Measurements from ENCODE around the gene OPCML. TPM values are rescaled to one million over a fixed set of nuclear protein-coding genes. Genes with fewer than 3 reads are reported as not detected.

OPCML gene
- total and polyA plus RNA-seq, 2 experiments from 2014 or later = 1.2 to 4.4 TPM

DNA sequence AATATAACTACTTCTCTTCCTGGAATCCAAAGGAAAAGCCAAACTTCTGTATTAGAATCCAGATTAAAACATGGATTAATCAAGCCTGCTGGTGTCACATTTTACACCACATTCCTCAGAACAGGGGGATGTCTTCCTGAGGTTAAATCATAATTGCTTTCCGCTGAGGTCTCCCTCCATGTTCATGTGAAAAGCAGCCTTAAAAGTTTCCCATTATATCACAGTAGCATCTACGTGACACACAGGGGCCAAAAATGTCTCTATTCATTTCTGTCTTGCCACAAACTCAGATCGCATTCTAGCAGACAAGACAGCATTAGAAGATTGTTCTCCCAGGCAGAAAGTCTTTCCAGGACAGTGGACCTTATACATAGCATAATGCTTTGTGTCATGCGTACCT is 788.7 kb downstream of the OPCML start (continued):
- TF ChIP-seq EZH2phosphoT487 (IDR thresholded peaks at IDR 0.05; ENCODE audit: unreplicated experiment) = no peak
- no peak for TF ChIP-seq JUNB (IDR thresholded peaks at IDR 0.05; ENCODE audit: unreplicated experiment)
- no peak for TF ChIP-seq POLR2AphosphoS5 (IDR thresholded peaks at IDR 0.05; ENCODE audit: low read depth)
- TF ChIP-seq ZNF114 (CRISPR knock-in tag; IDR thresholded peaks at IDR 0.05) = no peak
- no peak for TF ChIP-seq CREB1 (CRISPR knock-in tag; IDR thresholded peaks at IDR 0.05; ENCODE audit: low read depth)
- TF ChIP-seq STAT1 (IDR thresholded peaks at IDR 0.05; ENCODE audit: unreplicated experiment) = no peak

DNA sequence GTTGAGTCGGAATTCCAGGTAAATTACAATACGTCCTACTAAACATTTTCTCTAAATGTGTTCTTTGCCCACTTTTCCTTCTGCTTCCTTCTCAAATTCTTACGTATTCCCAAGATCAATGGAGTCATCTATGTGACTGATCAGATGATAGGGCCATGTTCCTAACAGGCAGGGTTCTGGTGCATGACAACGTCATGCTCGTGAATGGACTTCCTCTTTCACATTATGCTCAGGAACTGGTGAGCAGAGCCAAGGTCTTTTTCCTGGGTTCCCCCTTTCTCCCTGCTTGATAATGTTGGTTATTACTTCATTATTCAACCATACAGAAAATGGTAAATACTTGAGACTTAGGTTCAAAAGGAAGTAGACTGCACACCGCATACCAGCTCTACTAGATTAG is 789.4 kb downstream of the OPCML start:
- Histone ChIP-seq H4K20me1 (replicated peaks; ENCODE audit: insufficient read depth) (no peaks in the 10 kb centered on the region), H3F3A (replicated peaks; ENCODE audit: low read depth) (no peaks in the 10 kb centered on the region), H3K36me3 (ENCODE audit: insufficient read depth) (no peaks in the 10 kb centered on the region), H3K27me3 (ENCODE audit: insufficient read depth) (no peaks in the 10 kb centered on the region), H3K4me3 (no peak overlapping the region), H2AFZ (no peak overlapping the region), H3K27ac (ENCODE audit: low read depth) (no peak overlapping the region), H3K4me1 (ENCODE audit: insufficient read depth) (no peaks in the 10 kb centered on the region), H3K79me2 (replicated peaks; ENCODE audit: insufficient read depth) (no peaks in the 10 kb centered on the region), H3K4me2 (no peak overlapping the region), H3K9me2 (ENCODE audit: insufficient read depth) (peaks cover 11% of the 10 kb centered on the region; the same call in 1 of the 2 replicates)
- H3K4me3 Mint-ChIP-seq = no peak overlapping the region
- H3K27ac Mint-ChIP-seq = no peak overlapping the region
- H3K4me1 Mint-ChIP-seq = no peaks in the 10 kb centered on the region
- TF ChIP-seq, protein P1, sequence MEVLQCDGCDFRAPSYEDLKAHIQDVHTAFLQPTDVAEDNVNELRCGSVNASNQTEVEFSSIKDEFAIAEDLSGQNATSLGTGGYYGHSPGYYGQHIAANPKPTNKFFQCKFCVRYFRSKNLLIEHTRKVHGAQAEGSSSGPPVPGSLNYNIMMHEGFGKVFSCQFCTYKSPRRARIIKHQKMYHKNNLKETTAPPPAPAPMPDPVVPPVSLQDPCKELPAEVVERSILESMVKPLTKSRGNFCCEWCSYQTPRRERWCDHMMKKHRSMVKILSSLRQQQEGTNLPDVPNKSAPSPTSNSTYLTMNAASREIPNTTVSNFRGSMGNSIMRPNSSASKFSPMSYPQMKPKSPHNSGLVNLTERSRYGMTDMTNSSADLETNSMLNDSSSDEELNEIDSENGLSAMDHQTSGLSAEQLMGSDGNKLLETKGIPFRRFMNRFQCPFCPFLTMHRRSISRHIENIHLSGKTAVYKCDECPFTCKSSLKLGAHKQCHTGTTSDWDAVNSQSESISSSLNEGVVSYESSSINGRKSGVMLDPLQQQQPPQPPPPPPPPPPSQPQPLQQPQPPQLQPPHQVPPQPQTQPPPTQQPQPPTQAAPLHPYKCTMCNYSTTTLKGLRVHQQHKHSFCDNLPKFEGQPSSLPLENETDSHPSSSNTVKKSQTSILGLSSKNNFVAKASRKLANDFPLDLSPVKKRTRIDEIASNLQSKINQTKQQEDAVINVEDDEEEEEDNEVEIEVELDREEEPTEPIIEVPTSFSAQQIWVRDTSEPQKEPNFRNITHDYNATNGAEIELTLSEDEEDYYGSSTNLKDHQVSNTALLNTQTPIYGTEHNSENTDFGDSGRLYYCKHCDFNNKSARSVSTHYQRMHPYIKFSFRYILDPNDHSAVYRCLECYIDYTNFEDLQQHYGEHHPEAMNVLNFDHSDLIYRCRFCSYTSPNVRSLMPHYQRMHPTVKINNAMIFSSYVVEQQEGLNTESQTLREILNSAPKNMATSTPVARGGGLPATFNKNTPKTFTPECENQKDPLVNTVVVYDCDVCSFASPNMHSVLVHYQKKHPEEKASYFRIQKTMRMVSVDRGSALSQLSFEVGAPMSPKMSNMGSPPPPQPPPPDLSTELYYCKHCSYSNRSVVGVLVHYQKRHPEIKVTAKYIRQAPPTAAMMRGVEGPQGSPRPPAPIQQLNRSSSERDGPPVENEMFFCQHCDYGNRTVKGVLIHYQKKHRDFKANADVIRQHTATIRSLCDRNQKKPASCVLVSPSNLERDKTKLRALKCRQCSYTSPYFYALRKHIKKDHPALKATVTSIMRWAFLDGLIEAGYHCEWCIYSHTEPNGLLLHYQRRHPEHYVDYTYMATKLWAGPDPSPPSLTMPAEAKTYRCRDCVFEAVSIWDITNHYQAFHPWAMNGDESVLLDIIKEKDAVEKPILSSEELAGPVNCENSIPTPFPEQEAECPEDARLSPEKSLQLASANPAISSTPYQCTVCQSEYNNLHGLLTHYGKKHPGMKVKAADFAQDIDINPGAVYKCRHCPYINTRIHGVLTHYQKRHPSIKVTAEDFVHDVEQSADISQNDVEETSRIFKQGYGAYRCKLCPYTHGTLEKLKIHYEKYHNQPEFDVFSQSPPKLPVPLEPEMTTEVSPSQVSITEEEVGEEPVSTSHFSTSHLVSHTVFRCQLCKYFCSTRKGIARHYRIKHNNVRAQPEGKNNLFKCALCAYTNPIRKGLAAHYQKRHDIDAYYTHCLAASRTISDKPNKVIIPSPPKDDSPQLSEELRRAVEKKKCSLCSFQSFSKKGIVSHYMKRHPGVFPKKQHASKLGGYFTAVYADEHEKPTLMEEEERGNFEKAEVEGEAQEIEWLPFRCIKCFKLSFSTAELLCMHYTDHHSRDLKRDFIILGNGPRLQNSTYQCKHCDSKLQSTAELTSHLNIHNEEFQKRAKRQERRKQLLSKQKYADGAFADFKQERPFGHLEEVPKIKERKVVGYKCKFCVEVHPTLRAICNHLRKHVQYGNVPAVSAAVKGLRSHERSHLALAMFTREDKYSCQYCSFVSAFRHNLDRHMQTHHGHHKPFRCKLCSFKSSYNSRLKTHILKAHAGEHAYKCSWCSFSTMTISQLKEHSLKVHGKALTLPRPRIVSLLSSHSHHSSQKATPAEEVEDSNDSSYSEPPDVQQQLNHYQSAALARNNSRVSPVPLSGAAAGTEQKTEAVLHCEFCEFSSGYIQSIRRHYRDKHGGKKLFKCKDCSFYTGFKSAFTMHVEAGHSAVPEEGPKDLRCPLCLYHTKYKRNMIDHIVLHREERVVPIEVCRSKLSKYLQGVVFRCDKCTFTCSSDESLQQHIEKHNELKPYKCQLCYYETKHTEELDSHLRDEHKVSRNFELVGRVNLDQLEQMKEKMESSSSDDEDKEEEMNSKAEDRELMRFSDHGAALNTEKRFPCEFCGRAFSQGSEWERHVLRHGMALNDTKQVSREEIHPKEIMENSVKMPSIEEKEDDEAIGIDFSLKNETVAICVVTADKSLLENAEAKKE (CRISPR knock-in tag; IDR thresholded peaks at IDR 0.05) = no peak
- TF ChIP-seq EZH2 (IDR thresholded peaks at IDR 0.05; ENCODE audit: low read depth, unreplicated experiment) (no peak), POLR2AphosphoS5 (IDR thresholded peaks at IDR 0.05; ENCODE audit: low read depth) (no peak), NANOG (IDR thresholded peaks at IDR 0.05; ENCODE audit: borderline replicate concordance) (no peak), ZNF331 (CRISPR knock-in tag; IDR thresholded peaks at IDR 0.05; ENCODE audit: low read depth) (no peak), ZNF114 (CRISPR knock-in tag; IDR thresholded peaks at IDR 0.05) (no peak), EZH2phosphoT487 (IDR thresholded peaks at IDR 0.05; ENCODE audit: unreplicated experiment) (no peak), JUNB (IDR thresholded peaks at IDR 0.05; ENCODE audit: unreplicated experiment) (no peak), STAT1 (IDR thresholded peaks at IDR 0.05; ENCODE audit: unreplicated experiment) (no peak), CREB1 (CRISPR knock-in tag; IDR thresholded peaks at IDR 0.05; ENCODE audit: low read depth) (no peak)
- TF ChIP-seq, protein P2, sequence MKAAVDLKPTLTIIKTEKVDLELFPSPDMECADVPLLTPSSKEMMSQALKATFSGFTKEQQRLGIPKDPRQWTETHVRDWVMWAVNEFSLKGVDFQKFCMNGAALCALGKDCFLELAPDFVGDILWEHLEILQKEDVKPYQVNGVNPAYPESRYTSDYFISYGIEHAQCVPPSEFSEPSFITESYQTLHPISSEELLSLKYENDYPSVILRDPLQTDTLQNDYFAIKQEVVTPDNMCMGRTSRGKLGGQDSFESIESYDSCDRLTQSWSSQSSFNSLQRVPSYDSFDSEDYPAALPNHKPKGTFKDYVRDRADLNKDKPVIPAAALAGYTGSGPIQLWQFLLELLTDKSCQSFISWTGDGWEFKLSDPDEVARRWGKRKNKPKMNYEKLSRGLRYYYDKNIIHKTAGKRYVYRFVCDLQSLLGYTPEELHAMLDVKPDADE (IDR thresholded peaks at IDR 0.05) = no peak
- TF ChIP-seq, protein P3, sequence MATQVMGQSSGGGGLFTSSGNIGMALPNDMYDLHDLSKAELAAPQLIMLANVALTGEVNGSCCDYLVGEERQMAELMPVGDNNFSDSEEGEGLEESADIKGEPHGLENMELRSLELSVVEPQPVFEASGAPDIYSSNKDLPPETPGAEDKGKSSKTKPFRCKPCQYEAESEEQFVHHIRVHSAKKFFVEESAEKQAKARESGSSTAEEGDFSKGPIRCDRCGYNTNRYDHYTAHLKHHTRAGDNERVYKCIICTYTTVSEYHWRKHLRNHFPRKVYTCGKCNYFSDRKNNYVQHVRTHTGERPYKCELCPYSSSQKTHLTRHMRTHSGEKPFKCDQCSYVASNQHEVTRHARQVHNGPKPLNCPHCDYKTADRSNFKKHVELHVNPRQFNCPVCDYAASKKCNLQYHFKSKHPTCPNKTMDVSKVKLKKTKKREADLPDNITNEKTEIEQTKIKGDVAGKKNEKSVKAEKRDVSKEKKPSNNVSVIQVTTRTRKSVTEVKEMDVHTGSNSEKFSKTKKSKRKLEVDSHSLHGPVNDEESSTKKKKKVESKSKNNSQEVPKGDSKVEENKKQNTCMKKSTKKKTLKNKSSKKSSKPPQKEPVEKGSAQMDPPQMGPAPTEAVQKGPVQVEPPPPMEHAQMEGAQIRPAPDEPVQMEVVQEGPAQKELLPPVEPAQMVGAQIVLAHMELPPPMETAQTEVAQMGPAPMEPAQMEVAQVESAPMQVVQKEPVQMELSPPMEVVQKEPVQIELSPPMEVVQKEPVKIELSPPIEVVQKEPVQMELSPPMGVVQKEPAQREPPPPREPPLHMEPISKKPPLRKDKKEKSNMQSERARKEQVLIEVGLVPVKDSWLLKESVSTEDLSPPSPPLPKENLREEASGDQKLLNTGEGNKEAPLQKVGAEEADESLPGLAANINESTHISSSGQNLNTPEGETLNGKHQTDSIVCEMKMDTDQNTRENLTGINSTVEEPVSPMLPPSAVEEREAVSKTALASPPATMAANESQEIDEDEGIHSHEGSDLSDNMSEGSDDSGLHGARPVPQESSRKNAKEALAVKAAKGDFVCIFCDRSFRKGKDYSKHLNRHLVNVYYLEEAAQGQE (IDR thresholded peaks at IDR 0.05; ENCODE audit: unreplicated experiment) = no peak
- TF ChIP-seq, protein P4, sequence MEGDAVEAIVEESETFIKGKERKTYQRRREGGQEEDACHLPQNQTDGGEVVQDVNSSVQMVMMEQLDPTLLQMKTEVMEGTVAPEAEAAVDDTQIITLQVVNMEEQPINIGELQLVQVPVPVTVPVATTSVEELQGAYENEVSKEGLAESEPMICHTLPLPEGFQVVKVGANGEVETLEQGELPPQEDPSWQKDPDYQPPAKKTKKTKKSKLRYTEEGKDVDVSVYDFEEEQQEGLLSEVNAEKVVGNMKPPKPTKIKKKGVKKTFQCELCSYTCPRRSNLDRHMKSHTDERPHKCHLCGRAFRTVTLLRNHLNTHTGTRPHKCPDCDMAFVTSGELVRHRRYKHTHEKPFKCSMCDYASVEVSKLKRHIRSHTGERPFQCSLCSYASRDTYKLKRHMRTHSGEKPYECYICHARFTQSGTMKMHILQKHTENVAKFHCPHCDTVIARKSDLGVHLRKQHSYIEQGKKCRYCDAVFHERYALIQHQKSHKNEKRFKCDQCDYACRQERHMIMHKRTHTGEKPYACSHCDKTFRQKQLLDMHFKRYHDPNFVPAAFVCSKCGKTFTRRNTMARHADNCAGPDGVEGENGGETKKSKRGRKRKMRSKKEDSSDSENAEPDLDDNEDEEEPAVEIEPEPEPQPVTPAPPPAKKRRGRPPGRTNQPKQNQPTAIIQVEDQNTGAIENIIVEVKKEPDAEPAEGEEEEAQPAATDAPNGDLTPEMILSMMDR (conservative IDR thresholded peaks at IDR 0.05; ENCODE audit: low read depth in 2 of 2) = no peak
- DNase-seq (ENCODE audit: low spot score) = no peak
- H3K27me3 Mint-ChIP-seq (ENCODE audit: insufficient read depth, low read depth, poor library complexity) = no peaks in the 10 kb centered on the region
- H3K36me3 Mint-ChIP-seq (ENCODE audit: low read depth) = no peaks in the 10 kb centered on the region
- ATAC-seq = no peak
- no peaks in the 10 kb centered on the region for H3K9me3 Mint-ChIP-seq

Measured in GM23338 (cell line).